B cell (primary cell): ENCODE measurements around the gene ADH7. TPM values are rescaled to one million over a fixed set of nuclear protein-coding genes. Genes with fewer than 3 reads are reported as not detected.

Source experiments
- ATAC-seq: fragments of 200-7000 bp; cut with Tn5 transposase; one replicate; pipeline ENCODE4 v1.10.0; 2021; ENCODE audit warnings: low read depth, mild to moderate bottlenecking, moderate number of reproducible peaks, moderate library complexity
- CTCF ChIA-PET: fragments of 350-600 bp; sonication (Branson Sonifier 250); formaldehyde crosslinking; loops from one replicate; lab custom pipeline; 2021; ENCODE audit warnings: antibody characterized with exemption, inconsistent platforms; lab: Charles Lee
- POLR2A ChIA-PET: fragments of 350-600 bp; sonication (Branson Sonifier 250); formaldehyde crosslinking; loops from one replicate; lab custom pipeline; 2021; ENCODE audit warnings: antibody characterized with exemption; lab: Charles Lee
- DNase-seq: peaks from one replicate; pipeline ENCODE4 v3.0.0; 2013
- H2AFZ ChIP-seq: 2 replicates; pipeline ENCODE4 v1.6.1; 2012; ENCODE audit warnings: mild to moderate bottlenecking, low read depth, low read length; ENCODE audit not compliant: insufficient read depth, poor library complexity, severe bottlenecking
- H3K27ac ChIP-seq, 2 donors: 1 replicate in 1 of 2; 2 replicates in 1 of 2; pipeline ENCODE4 v1.5.1; 2012 to 2013; ENCODE audit warnings: low read length in 2 of 2, mild to moderate bottlenecking in 2 of 2, moderate library complexity in 1 of 2
- H3K27me3 ChIP-seq, 4 experiments: fragments of 200-600 bp in 1 of 4; sonication (generic) in 1 of 4; replicated peaks in 1 of 4; 1 replicate in 2 of 4; 2 replicates in 2 of 4; pipeline versions ENCODE4 v1.6.1 to v1.7.0; 2013 to 2016; ENCODE audit warnings: low read length in 3 of 4, mild to moderate bottlenecking in 2 of 4, mixed read lengths in 1 of 4, moderate library complexity in 1 of 4; ENCODE audit not compliant: insufficient read depth in 4 of 4, control insufficient read depth in 3 of 4; ENCODE audit errors: control extremely low read depth in 1 of 4
- H3K36me3 ChIP-seq, 2 experiments: replicated peaks in 1 of 2; 1 replicate in 1 of 2; 2 replicates in 1 of 2; pipeline versions ENCODE4 v1.6.1 to v1.7.1; 2013; ENCODE audit warnings: low read length in 1 of 2; ENCODE audit not compliant: insufficient read depth in 2 of 2, control insufficient read depth in 1 of 2; ENCODE audit errors: control extremely low read depth in 1 of 2, extremely low read depth in 1 of 2
- H3K4me1 ChIP-seq, 2 donors: fragments of 200-600 bp in 1 of 2; sonication (generic) in 1 of 2; 1 replicate in 1 of 2; 2 replicates in 1 of 2; pipeline versions ENCODE4 v1.5.1 to v1.6.1; 2013 to 2017; ENCODE audit warnings: low read length in 2 of 2; ENCODE audit not compliant: control insufficient read depth in 2 of 2, insufficient read depth in 2 of 2
- H3K4me2 ChIP-seq: replicated peaks from 2 replicates; pipeline ENCODE3; 2012; ENCODE audit warnings: mild to moderate bottlenecking, low read depth, low read length; ENCODE audit not compliant: poor library complexity, severe bottlenecking
- H3K4me3 ChIP-seq, 5 experiments: fragments of 200-600 bp in 1 of 5; sonication (generic) in 1 of 5; 1 replicate in 3 of 5; 2 replicates in 2 of 5; pipeline versions ENCODE4 v1.5.1 to v1.7.0; 2011 to 2016; ENCODE audit warnings: low read length in 4 of 5, mild to moderate bottlenecking in 4 of 5, low read depth in 2 of 5, control low read depth in 1 of 5, moderate library complexity in 1 of 5; ENCODE audit not compliant: insufficient read depth in 1 of 5; ENCODE audit errors: control extremely low read depth in 1 of 5, extremely low read depth in 1 of 5
- H3K79me2 ChIP-seq: fragments of 200-600 bp; sonication (generic); one replicate; pipeline ENCODE4 v1.6.0; 2016; ENCODE audit warnings: low read length; ENCODE audit not compliant: control insufficient read depth, insufficient read depth
- H3K9ac ChIP-seq: fragments of 200-600 bp; sonication (generic); 2 replicates; pipeline ENCODE4 v1.6.1; 2017; ENCODE audit warnings: mild to moderate bottlenecking, low read length, moderate library complexity
- H3K9me3 ChIP-seq, 3 donors: one replicate each; pipeline versions ENCODE4 v1.6.1 to v1.7.1; 2013; ENCODE audit warnings: low read length in 2 of 3; ENCODE audit not compliant: control insufficient read depth in 2 of 3, insufficient read depth in 1 of 3; ENCODE audit errors: control extremely low read depth in 1 of 3
- H4K20me1 ChIP-seq: 2 replicates; pipeline ENCODE4 v1.6.0; 2012; ENCODE audit warnings: mild to moderate bottlenecking, low read length; ENCODE audit not compliant: insufficient read depth, control insufficient read depth, poor library complexity, severe bottlenecking
- H3K27ac Mint-ChIP-seq: one replicate; pipeline ENCODE4 v1.8.0; 2021; ENCODE audit warnings: mixed read lengths
- H3K27me3 Mint-ChIP-seq: one replicate; pipeline ENCODE4 v1.8.0; 2021; ENCODE audit warnings: mixed read lengths
- H3K4me1 Mint-ChIP-seq: one replicate; pipeline ENCODE4 v1.8.0; 2021; ENCODE audit warnings: mixed read lengths
- H3K4me3 Mint-ChIP-seq: one replicate; pipeline ENCODE4 v1.8.0; 2021; ENCODE audit warnings: mixed read lengths
- H3K9me3 Mint-ChIP-seq: one replicate; pipeline ENCODE4 v1.8.0; 2022; ENCODE audit warnings: mixed read lengths; ENCODE audit not compliant: insufficient read depth
- EZH2 ChIP-seq: IDR thresholded peaks from 2 replicates; pipeline ENCODE4 v1.6.1; 2012; ENCODE audit warnings: borderline replicate concordance, low read depth, mild to moderate bottlenecking, moderate library complexity, low read length; ENCODE audit not compliant: insufficient read depth, poor library complexity, severe bottlenecking
- WGBS: methylation state at CpG from one replicate; pipeline ENCODE4 v1.1.5; 2013; ENCODE audit warnings: missing lambda C conversion rate; ENCODE audit not compliant: insufficient coverage; 5-methylcytosine and 5-hydroxymethylcytosine counted together
- intact Hi-C: fragments of 100-400 bp; cut with micrococcal nuclease; formaldehyde crosslinking; loops from one replicate; pipeline ENCODE4 v1.10.0; 2022
- polyA plus RNA-seq: library from polyadenylated mRNA; depleted of rRNA; stranded (reverse); fragments of >200 nt; gene quantifications from 2 replicates; pipeline ENCODE4 v1.2.3, GENCODE V29; 2012
- total RNA-seq, 2 donors: library from RNA; stranded (reverse); fragments of 120-200 nt in 1 of 2; gene quantifications; 1 replicate in 1 of 2; 2 replicates in 1 of 2; pipeline versions ENCODE4 v1.2.3 to v1.2.4, GENCODE V29; 2013 to 2022
- TF ChIP-seq, protein P1 (sequence below): fragments of 200-600 bp; IDR thresholded peaks from one replicate; pipeline ENCODE4 v1.8.0; 2022; ENCODE audit warnings: antibody characterized with exemption, mild to moderate bottlenecking

The ADH7 gene
- total and polyA plus RNA-seq, 2 donors (not counting 1 experiment from before 2014, with no cell fraction given) = not detected

DNA sequence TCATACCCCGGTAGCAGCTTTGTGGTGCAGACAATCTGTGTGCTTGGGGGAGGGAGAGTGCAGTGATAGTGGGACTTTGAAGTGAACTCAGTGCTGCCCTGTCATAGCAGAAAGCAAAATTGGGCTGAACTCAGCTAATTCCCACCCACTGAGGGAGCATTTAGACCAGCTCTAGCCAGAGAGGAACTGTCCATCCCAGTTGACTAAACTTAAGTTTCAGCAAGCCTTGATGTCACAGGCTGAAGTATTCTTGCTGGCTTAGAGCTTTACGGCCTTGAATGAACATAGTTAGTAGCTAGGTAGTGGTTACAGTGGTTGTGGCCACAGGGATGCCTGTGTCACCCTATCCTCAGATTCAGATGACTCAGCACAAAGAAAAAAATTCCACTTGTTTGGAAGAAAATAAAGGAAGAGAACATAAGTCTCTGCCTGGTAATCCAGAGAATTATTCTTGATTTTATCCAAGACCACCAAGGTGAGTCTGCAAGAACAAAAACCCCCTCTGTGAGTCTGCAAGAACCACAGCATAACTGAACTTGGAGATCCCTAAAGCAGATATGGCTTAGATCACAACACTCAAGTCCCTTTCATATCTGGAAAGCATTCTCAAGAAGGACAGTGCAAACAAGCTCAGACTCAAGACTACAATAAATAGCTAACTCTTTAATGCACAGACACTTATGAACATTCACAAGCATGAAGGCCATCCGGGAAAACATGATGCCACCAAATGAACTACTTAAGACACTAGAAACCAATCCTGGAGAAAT, 39.4 kb downstream of the ADH7 start:
- no peaks in the 10 kb centered on the region for H4K20me1 ChIP-seq
- H3K79me2 ChIP-seq = no peaks in the 10 kb centered on the region
- H3K27ac ChIP-seq = no peak overlapping the region
- Mint-ChIP-seq H3K27me3 (peaks cover 11% of the 10 kb centered on the region), H3K9me3 (peaks cover 1% of the 10 kb centered on the region), H3K4me1 (no peaks in the 10 kb centered on the region), H3K4me3 (no peak overlapping the region), H3K27ac (no peak overlapping the region)
- H3K4me3 ChIP-seq = no peak overlapping the region
- H3K9ac ChIP-seq = no peak overlapping the region
- DNase-seq (no peak), ATAC-seq (no peak)
- TF ChIP-seq, protein P1, sequence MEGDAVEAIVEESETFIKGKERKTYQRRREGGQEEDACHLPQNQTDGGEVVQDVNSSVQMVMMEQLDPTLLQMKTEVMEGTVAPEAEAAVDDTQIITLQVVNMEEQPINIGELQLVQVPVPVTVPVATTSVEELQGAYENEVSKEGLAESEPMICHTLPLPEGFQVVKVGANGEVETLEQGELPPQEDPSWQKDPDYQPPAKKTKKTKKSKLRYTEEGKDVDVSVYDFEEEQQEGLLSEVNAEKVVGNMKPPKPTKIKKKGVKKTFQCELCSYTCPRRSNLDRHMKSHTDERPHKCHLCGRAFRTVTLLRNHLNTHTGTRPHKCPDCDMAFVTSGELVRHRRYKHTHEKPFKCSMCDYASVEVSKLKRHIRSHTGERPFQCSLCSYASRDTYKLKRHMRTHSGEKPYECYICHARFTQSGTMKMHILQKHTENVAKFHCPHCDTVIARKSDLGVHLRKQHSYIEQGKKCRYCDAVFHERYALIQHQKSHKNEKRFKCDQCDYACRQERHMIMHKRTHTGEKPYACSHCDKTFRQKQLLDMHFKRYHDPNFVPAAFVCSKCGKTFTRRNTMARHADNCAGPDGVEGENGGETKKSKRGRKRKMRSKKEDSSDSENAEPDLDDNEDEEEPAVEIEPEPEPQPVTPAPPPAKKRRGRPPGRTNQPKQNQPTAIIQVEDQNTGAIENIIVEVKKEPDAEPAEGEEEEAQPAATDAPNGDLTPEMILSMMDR = no peak
- TF ChIP-seq EZH2 = no peak
- CTCF ChIA-PET = no interaction called here
- no peak overlapping the region for H3K4me2 ChIP-seq
- no peaks in the 10 kb centered on the region for H3K9me3 ChIP-seq
- H2AFZ ChIP-seq = no peak overlapping the region
- H3K36me3 ChIP-seq = no peaks in the 10 kb centered on the region
- H3K27me3 ChIP-seq = no peaks in the 10 kb centered on the region
- no peaks in the 10 kb centered on the region for H3K4me1 ChIP-seq
- intact Hi-C loops = no loop called here
- WGBS = no CpG with 5 or more reads among the region's 3 CpGs
- POLR2A ChIA-PET = no interaction called here

DNA sequence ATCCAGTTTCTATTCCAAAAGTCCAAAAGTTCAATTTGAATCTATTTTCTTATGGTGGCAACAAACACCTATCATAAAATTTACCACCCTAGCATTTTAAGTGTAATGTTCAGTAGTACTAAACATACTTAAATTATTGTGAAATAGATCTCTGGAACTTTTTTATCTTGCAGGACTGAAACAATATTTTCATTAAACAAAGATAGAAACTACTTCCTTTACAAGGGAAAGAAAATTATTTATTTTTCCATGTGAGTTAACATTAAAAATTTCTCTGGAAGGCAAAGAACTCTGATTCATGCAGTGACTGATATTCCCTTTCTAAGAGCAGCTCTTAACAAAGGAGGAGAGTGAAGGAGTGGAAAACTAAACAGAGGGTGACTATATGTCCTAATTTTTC, 40.2 kb downstream of the ADH7 start:
- Histone ChIP-seq H3K27me3 (no peaks in the 10 kb centered on the region), H3K27ac (no peak overlapping the region), H3K79me2 (no peaks in the 10 kb centered on the region), H4K20me1 (no peaks in the 10 kb centered on the region), H3K9me3 (no peaks in the 10 kb centered on the region), H3K4me3 (no peak overlapping the region), H3K4me1 (no peaks in the 10 kb centered on the region), H3K9ac (no peak overlapping the region), H3K4me2 (no peak overlapping the region), H2AFZ (no peak overlapping the region), H3K36me3 (no peaks in the 10 kb centered on the region)
- ATAC-seq = no peak
- no peak for TF ChIP-seq EZH2
- TF ChIP-seq, protein P1 = no peak
- DNase-seq = no peak
- POLR2A ChIA-PET = no interaction called here
- Mint-ChIP-seq H3K27me3 (peaks cover 11% of the 10 kb centered on the region), H3K9me3 (peaks cover 1% of the 10 kb centered on the region), H3K27ac (no peak overlapping the region), H3K4me3 (no peak overlapping the region), H3K4me1 (no peaks in the 10 kb centered on the region)
- CTCF ChIA-PET = no interaction called here
- intact Hi-C loops = no loop called here
